HepG2 (cell line): ENCODE measurements around the gene PYGB. TPM values are rescaled to one million over a fixed set of nuclear protein-coding genes. Genes with fewer than 3 reads are reported as not detected.

Experiments used
- ETV6 ChIP-seq: sonication (generic); formaldehyde crosslinking; conservative IDR thresholded peaks from 2 replicates; pipeline ENCODE4 v1.4.0; 2020; ENCODE audit warnings: missing genetic modification reagents
- HOXA5 ChIP-seq: sonication (generic); formaldehyde crosslinking; IDR thresholded peaks from 2 replicates; pipeline ENCODE4 v1.4.0; 2020; ENCODE audit warnings: missing genetic modification reagents
- LRRFIP1 ChIP-seq: sonication (generic); formaldehyde crosslinking; conservative IDR thresholded peaks from 2 replicates; pipeline ENCODE4 v1.4.0; 2020; ENCODE audit warnings: missing genetic modification reagents
- MTF2 ChIP-seq: sonication (generic); formaldehyde crosslinking; IDR thresholded peaks from 2 replicates; pipeline ENCODE4 v1.5.0; 2020; ENCODE audit warnings: missing genetic modification reagents, borderline replicate concordance
- POLR2AphosphoS2 ChIP-seq: IDR thresholded peaks from 2 replicates; pipeline ENCODE4 v1.6.1; 2011; ENCODE audit warnings: low read depth, low read length, improper control_type of control experiment
- REPIN1 ChIP-seq: sonication (generic); formaldehyde crosslinking; IDR thresholded peaks from 2 replicates; pipeline ENCODE4 v1.8.0; 2022; ENCODE audit warnings: missing genetic modification reagents, low read depth, mild to moderate bottlenecking, borderline replicate concordance
- SALL1 ChIP-seq: sonication (generic); formaldehyde crosslinking; IDR thresholded peaks from 2 replicates; pipeline ENCODE4 v1.8.0; 2022; ENCODE audit warnings: mild to moderate bottlenecking, missing genetic modification reagents
- TP53 ChIP-seq: sonication (generic); formaldehyde crosslinking; conservative IDR thresholded peaks from 2 replicates; pipeline ENCODE4 v1.4.0; 2020; ENCODE audit warnings: missing genetic modification reagents
- WIZ ChIP-seq: sonication (generic); formaldehyde crosslinking; IDR thresholded peaks from 2 replicates; pipeline ENCODE4 v1.5.1; 2020; ENCODE audit warnings: mild to moderate bottlenecking, missing genetic modification reagents
- ZBTB4 ChIP-seq: sonication (generic); formaldehyde crosslinking; IDR thresholded peaks from 2 replicates; pipeline ENCODE4 v1.4.0; 2020; ENCODE audit warnings: missing genetic modification reagents, mild to moderate bottlenecking, borderline replicate concordance
- ZNF180 ChIP-seq: sonication (generic); formaldehyde crosslinking; IDR thresholded peaks from 2 replicates; pipeline ENCODE4 v1.4.0; 2020; ENCODE audit warnings: low read depth, missing genetic modification reagents, borderline replicate concordance
- ZNF263 ChIP-seq: sonication (generic); formaldehyde crosslinking; IDR thresholded peaks from 2 replicates; pipeline ENCODE4 v1.4.0; 2020; ENCODE audit warnings: missing genetic modification reagents
- ZNF282 ChIP-seq: fragments of 450-650 bp; IDR thresholded peaks from 2 replicates; pipeline ENCODE4 v1.6.1; 2018; ENCODE audit not compliant: partially characterized antibody
- ZNF639 ChIP-seq: conservative IDR thresholded peaks from 2 replicates; pipeline ENCODE4 v1.6.1; 2018; ENCODE audit warnings: missing genetic modification reagents
- ZNF777 ChIP-seq: sonication (generic); formaldehyde crosslinking; IDR thresholded peaks from 2 replicates; pipeline ENCODE4 v1.4.0; 2020; ENCODE audit warnings: missing genetic modification reagents
- ZNF841 ChIP-seq: sonication (generic); formaldehyde crosslinking; IDR thresholded peaks from 2 replicates; pipeline ENCODE4 v1.8.1; 2023; ENCODE audit warnings: missing genetic modification reagents, borderline replicate concordance
- polyA plus RNA-seq, 8 experiments: library from polyadenylated mRNA; depleted of rRNA in 3 of 8; stranded (reverse) in 7 of 8; unstranded in 1 of 8; fragments of >200 nt; fragmentation: Illumina TruSeq in 4 of 8; extraction: Trizol in 4 of 8; gene quantifications; 2 replicates each; pipeline versions ENCODE4 v1.2.1 to v1.2.3, GENCODE V29; 2011 to 2016; ENCODE audit warnings: low read depth in 4 of 8, missing spikeins in 1 of 8, mixed read lengths in 1 of 8; ENCODE audit not compliant: insufficient read depth in 1 of 8
- total RNA-seq, 5 experiments: library from RNA; depleted of rRNA; stranded (reverse); fragments of >200 nt; fragmentation: Illumina TruSeq; extraction: Trizol; gene quantifications; 2 replicates each; pipeline ENCODE4 v1.2.3, GENCODE V29; 2016; ENCODE audit warnings: low read depth in 1 of 5
- TF ChIP-seq, protein P1 (sequence below): sonication (generic); formaldehyde crosslinking; IDR thresholded peaks from 2 replicates; pipeline ENCODE4 v1.8.1; 2023; ENCODE audit warnings: missing genetic modification reagents, inconsistent platforms, borderline replicate concordance
- TF ChIP-seq, protein P2 (sequence below): sonication (generic); formaldehyde crosslinking; IDR thresholded peaks from 2 replicates; pipeline ENCODE4 v1.4.0; 2020; ENCODE audit warnings: missing genetic modification reagents

Gene PYGB
- total and polyA plus RNA-seq, 2 of the 13 experiments (the other 11 are each of a cell fraction or from before 2014, with no cell fraction given): 24.2 to 86.3 TPM

DNA sequence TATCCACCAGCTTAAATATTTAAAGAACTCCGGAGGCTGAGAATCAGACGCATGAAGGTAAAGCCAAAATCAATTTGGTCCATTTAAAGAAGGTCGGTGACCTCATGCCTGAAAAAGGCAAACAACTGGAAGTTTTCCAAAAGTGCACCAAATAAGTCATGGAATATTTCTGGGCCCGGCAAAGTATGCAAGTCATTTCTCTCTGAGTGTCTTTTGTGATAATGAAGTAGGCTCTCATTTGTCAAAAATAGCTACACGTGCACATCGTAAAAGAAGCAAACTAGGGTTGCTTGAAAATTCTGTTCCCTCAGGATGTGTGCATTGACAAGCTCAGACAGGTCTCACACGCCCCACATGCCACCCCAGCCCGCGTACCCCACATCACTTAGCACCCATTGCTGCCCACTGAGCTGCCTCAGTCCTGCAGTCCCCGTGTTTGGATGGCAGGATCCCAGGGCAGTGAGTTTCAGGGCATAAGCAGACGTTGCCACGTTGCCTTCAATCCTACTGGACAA is 20.5 kb upstream of the PYGB start (continued):
- no peak for TF ChIP-seq ZNF639 (CRISPR knock-in tag)
- TF ChIP-seq MTF2 (CRISPR knock-in tag): no peak
- no peak for TF ChIP-seq ZNF263
- peak; percentile 24; the same call in 1 of the 2 replicates for TF ChIP-seq HOXA5 (CRISPR knock-in tag)
- TF ChIP-seq, protein P1, sequence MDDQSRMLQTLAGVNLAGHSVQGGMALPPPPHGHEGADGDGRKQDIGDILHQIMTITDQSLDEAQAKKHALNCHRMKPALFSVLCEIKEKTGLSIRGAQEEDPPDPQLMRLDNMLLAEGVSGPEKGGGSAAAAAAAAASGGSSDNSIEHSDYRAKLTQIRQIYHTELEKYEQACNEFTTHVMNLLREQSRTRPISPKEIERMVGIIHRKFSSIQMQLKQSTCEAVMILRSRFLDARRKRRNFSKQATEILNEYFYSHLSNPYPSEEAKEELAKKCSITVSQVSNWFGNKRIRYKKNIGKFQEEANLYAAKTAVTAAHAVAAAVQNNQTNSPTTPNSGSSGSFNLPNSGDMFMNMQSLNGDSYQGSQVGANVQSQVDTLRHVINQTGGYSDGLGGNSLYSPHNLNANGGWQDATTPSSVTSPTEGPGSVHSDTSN (CRISPR knock-in tag): no peak
- TF ChIP-seq, protein P2, sequence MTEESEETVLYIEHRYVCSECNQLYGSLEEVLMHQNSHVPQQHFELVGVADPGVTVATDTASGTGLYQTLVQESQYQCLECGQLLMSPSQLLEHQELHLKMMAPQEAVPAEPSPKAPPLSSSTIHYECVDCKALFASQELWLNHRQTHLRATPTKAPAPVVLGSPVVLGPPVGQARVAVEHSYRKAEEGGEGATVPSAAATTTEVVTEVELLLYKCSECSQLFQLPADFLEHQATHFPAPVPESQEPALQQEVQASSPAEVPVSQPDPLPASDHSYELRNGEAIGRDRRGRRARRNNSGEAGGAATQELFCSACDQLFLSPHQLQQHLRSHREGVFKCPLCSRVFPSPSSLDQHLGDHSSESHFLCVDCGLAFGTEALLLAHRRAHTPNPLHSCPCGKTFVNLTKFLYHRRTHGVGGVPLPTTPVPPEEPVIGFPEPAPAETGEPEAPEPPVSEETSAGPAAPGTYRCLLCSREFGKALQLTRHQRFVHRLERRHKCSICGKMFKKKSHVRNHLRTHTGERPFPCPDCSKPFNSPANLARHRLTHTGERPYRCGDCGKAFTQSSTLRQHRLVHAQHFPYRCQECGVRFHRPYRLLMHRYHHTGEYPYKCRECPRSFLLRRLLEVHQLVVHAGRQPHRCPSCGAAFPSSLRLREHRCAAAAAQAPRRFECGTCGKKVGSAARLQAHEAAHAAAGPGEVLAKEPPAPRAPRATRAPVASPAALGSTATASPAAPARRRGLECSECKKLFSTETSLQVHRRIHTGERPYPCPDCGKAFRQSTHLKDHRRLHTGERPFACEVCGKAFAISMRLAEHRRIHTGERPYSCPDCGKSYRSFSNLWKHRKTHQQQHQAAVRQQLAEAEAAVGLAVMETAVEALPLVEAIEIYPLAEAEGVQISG: no peak
- no peak for TF ChIP-seq SALL1
- TF ChIP-seq ZNF282: no peak
- TF ChIP-seq TP53: no peak
- no peak; the same call in 1 of the 2 replicates for TF ChIP-seq POLR2AphosphoS2
- no peak for TF ChIP-seq ZNF841
- peak; percentile 25; the same call in 1 of the 2 replicates for TF ChIP-seq REPIN1
- no peak for TF ChIP-seq ZNF777 (CRISPR knock-in tag)
- TF ChIP-seq ETV6: no peak
- no peak for TF ChIP-seq ZNF180 (CRISPR knock-in tag)
- TF ChIP-seq LRRFIP1 (CRISPR knock-in tag): no peak
- no peak for TF ChIP-seq WIZ (CRISPR knock-in tag)
- TF ChIP-seq ZBTB4: no peak
